SK-N-SH (cell line): ENCODE data around the gene ADAMTS3.

Experiments
- CHD2 ChIP-seq: fragments of 150-350 bp; IDR thresholded peaks from 2 replicates; pipeline ENCODE4 v1.6.1; 2018; ENCODE audit warnings: low read length; ENCODE audit not compliant: partially characterized antibody
- EP300 ChIP-seq, 2 experiments: IDR thresholded peaks; 2 replicates each; pipeline versions ENCODE4 v1.4.0 to v1.6.1; 2012; ENCODE audit warnings: borderline replicate concordance in 1 of 2, low read depth in 1 of 2, low read length in 1 of 2
- FOXM1 ChIP-seq: IDR thresholded peaks from 2 replicates; pipeline ENCODE4 v1.4.0; 2012; ENCODE audit warnings: low read depth, mild to moderate bottlenecking
- POLR2AphosphoS5 ChIP-seq: IDR thresholded peaks from 2 replicates; pipeline ENCODE4 v1.6.1; 2012; ENCODE audit warnings: low read depth, low read length
- RAD21 ChIP-seq: IDR thresholded peaks from 2 replicates; pipeline ENCODE4 v1.6.1; 2012; ENCODE audit warnings: mild to moderate bottlenecking, low read length
- TAF1 ChIP-seq: IDR thresholded peaks from 2 replicates; pipeline ENCODE4 v1.6.1; 2012; ENCODE audit warnings: low read depth, mild to moderate bottlenecking, low read length, moderate library complexity, borderline replicate concordance
- TF ChIP-seq, protein P1 (sequence below): fragments of 200-600 bp; sonication (generic); IDR thresholded peaks from 2 replicates; pipeline ENCODE4 v1.6.1; 2017; ENCODE audit warnings: antibody characterized with exemption, mild to moderate bottlenecking, moderate library complexity
- TF ChIP-seq, protein P2 (sequence below): IDR thresholded peaks from 2 replicates; pipeline ENCODE4 v1.4.0; 2012; ENCODE audit warnings: low read depth

DNA sequence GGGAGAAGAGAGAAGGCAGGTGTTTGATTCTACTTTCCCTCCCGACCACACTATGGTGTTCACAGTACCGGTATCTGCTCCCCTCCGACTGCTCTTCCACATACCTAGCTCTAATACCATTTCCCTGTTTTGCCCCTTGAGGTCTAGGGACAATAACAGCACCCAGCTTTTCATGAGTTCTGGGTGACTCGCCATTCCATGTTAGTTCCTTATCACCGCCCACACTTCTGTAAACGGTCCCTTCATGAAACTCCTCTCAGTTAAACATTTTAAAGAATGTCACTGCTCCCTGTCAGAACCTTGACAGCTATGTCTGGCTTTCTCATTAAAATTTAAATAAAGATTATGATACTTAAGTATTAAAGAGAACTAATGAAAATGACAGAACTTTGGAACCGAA, 136.7 kb downstream of the ADAMTS3 start:
- TF ChIP-seq FOXM1 (no peak), CHD2 (no peak), EP300 (IDR thresholded peaks at IDR 0.05; ENCODE audit: borderline replicate concordance in 1 of 2, low read depth in 1 of 2, low read length in 1 of 2) (no peak), RAD21 (no peak), TAF1 (no peak), POLR2AphosphoS5 (no peak)
- TF ChIP-seq, protein P1, sequence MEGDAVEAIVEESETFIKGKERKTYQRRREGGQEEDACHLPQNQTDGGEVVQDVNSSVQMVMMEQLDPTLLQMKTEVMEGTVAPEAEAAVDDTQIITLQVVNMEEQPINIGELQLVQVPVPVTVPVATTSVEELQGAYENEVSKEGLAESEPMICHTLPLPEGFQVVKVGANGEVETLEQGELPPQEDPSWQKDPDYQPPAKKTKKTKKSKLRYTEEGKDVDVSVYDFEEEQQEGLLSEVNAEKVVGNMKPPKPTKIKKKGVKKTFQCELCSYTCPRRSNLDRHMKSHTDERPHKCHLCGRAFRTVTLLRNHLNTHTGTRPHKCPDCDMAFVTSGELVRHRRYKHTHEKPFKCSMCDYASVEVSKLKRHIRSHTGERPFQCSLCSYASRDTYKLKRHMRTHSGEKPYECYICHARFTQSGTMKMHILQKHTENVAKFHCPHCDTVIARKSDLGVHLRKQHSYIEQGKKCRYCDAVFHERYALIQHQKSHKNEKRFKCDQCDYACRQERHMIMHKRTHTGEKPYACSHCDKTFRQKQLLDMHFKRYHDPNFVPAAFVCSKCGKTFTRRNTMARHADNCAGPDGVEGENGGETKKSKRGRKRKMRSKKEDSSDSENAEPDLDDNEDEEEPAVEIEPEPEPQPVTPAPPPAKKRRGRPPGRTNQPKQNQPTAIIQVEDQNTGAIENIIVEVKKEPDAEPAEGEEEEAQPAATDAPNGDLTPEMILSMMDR: no peak
- TF ChIP-seq, protein P2, sequence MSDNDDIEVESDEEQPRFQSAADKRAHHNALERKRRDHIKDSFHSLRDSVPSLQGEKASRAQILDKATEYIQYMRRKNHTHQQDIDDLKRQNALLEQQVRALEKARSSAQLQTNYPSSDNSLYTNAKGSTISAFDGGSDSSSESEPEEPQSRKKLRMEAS: no peak
